HG02798 (cell line): ENCODE measurements around the gene DUSP7.

Source experiments
- ATAC-seq: cut with Tn5 transposase; IDR thresholded peaks from one replicate; pipeline ENCODE4 v1.9.1; 2021; ENCODE audit warnings: mild to moderate bottlenecking; ENCODE audit not compliant: unreplicated experiment, poor library complexity

The DUSP7 gene

DNA sequence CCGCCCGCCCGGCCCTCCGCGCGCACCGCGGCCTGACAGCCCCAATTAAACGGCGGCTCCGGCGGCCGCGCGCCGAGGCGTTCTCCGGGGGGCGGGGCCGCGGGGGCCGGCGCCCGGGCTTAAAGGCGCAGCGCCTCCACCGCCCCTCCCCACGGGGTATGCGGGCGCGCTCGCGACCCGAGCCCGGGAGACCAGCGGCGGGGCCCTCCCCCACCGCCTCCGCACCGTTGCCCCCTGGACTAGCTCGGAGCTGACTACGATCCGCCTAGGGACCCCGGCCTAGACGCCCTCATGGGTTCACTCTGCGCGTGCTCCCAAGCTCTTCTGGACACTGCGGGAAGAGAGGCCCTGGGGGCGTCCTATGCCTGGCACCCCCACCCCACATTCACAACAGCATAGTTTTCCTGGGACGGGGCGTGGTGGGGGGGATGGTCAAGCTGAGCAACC is at the start of gene DUSP7:
DUSP7 (minus strand) TSS at position 51 of the 447 bp plus-strand sequence. CDS start 205 bp downstream, outside the sequence.
- ATAC-seq, result peak; percentile 43

DNA sequence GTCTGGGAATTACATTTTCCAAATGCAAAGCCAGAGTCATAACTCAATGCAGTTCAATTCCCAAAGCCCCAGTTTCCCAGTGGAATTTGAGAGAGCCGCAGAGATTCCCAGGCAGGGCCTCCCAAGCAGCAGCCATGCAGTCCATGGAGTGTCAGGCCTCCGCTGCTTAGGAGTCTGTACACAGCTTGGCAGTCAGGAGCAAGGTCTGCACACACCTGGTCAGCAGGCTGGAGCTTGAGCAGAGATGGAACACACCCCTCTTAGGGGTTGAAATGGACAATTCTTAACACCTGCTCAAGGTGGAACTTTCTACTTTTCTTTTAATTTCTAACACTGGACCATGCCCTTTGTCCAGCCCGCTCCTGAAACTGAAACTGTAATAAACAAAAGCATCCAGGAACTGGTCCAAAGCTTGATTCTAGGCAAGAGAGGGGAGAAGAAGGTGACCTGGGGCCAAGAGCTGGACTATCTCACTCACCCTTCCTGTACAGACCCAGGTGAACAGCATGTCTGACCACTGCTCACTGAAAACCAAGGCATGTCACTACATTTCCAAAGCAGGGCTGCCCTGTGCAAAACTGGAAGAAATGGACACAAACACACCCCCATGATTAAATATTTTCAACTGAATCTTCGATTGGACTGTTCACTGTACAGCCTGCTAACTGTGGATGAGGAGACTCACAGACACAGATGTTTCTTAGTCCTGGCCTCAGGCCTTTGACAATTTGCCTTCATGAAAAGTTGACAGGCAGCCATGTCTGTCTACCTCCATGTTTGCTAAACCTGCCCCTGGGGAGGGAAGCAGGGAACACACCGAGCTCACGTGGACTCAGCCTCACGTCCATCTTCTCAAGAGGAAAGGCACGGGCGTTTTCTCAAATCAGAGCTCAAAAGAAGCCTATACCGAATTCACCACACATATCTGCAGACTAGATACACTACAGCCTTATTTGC is 48.6 kb upstream of the DUSP7 start:
- ATAC-seq, result no peak

- ATAC-seq, result no peak
These were observed 46.6 kb upstream of the DUSP7 start for GRCh38 chr3:52102934-52103333.

- no peak for ATAC-seq
These were observed 42.6 kb upstream of the DUSP7 start for GRCh38 chr3:52099001-52099401.

GRCh38 chr3:52097851-52098507 is 41.6 kb upstream of the DUSP7 start:
- no peak for ATAC-seq

DNA sequence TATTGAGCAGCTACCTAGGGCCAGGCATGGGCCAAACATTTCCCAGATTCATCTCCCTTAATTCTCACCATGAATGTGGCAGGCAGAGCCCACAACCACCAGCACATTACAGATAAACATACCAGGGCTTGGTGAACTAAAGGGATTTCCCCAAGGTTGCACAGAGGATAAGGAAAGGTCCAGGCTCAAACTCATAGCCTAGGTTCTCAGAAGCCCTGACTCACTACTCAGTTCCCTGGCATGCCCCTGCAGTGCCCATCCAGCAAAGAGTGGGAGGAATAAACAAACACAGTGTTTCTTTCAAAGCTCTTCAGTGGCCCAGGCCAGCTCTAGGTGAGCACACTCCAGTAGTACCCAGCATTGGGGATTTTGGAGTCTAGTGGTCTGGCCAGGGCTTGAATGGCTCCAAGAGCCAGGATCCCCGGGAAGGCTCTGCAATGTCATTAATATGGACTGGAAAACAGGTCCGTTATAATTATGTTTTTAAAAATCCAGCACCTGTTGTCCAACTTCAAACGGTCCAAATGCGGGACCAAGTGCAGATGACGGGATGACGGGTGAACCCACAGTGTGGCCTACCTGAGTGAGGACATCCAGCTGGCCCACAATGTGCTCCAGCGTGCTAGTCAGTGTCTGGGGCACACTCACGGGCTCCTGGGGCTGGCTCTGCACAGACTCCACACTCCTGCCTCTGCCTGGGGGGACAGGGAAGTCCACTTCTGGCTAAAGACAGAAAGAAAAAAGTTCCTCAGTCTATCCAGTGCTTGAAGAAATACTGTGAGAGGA is 39.8 kb upstream of the DUSP7 start:
- ATAC-seq, result no peak

DNA sequence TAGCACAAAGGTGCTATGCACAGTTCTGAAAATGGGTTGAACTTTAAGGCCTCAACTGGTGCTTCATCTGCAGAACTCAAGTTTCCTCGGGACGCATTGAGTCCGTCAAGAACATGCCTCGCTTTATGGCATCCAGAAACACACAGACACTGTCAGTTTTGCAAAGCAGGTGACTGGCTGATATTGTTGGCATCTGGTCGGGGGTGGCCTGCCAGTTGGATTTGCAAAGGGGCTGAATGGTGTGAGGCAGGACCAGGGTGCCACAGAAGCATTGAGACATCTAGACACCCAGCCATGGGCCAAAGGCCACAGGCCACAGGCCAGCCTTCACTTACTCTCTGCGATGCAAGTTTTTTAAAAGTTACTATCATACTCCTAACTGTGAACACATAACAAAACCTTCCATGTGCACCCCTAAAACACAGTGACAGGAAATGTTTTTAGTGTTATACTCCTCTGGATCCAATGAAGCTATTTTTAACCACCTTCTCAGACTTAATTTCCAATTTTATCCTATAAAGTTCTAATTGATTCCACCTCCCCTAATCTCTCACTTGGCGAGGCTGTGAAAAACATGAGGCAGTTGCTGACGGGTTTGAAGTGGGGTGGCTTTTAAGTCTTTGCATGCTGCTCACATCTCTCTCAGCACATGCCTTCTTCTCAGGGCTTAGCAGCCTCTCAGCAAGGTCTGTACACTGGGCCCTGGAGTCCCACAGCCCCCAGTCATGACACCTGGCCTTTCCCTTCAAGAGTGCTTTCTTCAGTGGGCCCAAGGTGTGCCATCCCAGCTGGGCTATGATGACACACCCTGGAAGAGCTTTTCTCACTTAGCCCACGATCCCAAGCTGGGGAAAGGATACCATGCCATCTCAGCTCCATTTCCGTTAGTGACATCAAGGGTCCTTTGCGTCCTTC is 38.5 kb upstream of the DUSP7 start:
- no peak for ATAC-seq

- ATAC-seq, result no peak
These were observed 37.6 kb upstream of the DUSP7 start for GRCh38 chr3:52093756-52094545.

- no peak for ATAC-seq
These were observed 36.5 kb upstream of the DUSP7 start for GRCh38 chr3:52092891-52093290.

DNA sequence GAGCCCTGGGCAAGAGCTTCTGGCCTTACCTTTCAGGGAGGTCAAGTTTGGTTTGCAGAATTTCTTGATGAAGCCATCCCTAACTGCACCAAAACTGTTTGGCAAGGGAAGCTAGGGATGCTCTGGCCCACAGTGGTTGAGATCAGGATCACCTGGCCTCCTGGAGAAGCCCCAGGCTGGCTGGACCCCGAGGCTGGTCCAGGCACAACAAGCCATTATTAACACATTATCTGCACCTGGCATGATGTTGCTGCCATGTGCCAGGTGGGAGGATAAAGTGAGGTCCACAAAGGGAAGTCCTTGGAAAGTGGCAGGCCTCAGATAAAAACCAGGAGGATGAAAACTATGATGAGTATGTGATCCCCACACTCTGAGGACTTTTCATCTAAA is 35.9 kb upstream of the DUSP7 start:
- ATAC-seq, result no peak

DNA sequence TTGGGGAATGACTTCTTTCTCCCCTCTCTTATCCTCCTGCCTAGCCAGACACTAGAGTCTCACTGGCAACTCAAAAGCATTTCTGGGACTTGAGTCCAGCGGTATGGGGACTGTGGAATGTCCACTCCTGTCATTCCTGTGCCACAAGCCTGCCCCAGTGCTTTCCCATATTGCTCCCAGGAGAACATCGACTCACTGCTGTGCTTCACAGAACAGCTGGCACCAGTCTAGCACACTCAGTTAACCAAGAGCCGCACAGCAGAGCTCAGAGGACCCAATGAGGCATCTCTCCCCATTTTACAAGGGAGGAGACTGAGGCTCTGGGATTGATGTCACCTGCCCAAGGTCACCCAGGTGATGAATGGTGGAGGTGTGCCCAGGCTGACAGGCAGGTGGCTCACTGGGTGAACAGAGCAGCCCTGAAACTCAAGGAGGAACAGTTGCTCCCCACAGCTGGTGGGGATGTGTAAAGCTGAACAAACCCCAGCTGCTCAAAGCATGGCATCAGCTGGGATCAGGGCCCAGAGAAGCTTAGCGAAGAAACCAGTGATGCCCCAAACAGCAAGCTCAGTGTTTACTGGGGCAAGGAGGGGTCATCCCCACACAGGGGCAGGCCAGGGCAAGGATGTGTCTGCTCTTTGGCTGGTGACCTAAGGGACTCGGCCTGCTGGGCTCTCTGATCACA is 35.4 kb upstream of the DUSP7 start:
- ATAC-seq, result no peak

- no peak for ATAC-seq
These were observed 34.6 kb upstream of the DUSP7 start for GRCh38 chr3:52090933-52091468.

DNA sequence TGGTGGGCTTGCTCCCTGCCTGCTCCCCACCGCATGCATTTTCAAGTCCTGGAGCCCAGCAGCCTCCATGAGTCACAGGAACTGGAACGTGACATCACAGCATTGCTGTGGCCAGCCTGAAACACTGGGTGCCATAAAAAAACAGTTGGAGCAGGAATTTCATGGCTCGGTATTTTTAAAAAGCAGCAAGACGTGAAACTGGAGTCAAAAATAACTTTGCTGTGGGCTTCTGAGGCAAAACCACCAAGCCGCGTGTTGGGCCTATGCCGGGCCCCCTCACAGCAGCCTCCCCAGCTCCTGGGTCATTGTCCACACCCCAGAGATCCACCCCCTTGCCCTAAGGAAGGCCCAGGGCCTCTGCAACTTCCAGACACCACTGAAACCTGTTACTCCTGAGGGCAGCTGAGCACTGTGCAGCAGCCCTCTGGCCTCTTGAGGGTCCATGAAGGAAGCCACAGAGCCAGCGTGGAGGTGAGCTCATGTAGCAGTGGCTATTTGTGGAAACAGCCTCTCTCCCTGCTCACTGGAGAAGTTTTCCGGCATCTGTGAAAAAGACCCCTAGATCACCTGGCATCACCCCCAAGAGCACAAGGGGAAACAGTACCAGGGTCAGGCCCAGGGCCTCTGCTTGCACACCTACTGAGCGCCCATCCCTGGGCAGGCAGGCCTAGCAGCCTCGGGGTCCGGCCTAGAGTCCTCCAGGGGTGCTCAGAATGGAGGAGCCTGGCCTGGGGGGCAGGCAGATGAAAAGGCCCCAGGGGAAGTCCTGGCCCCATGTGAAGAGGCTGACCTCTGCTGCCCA is 34.0 kb upstream of the DUSP7 start:
- ATAC-seq, result no peak

DNA sequence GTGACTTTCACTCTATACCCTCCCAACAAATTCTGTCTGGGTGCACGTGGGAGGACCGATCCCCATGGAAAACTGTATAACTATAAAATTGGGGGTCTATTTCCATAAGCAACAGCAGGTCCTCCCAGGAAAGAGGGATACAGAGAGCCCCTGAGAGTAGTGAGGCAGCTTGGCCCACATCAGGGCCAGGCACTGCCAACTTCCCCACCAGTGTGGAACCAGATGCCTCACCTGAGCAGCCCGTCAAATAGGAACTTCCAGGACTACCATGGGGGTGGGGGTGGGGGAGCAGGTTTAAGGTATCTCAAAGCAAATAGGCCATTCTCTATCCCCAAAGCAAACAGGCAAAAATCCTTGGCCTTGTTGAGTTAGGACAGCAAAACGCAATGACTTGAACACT is 33.3 kb upstream of the DUSP7 start:
- ATAC-seq, result no peak

- no peak for ATAC-seq
These were observed 32.3 kb upstream of the DUSP7 start for GRCh38 chr3:52088445-52089367.

- ATAC-seq, result no peak
These were observed 31.4 kb upstream of the DUSP7 start for GRCh38 chr3:52087731-52088130.
